ENCODE data around the gene ZCCHC12.

Gene ZCCHC12

GRCh38 chrX:118872102-118872566 is 48.5 kb downstream of the ZCCHC12 start:
- no peak for DNase-seq
